GM23338 (cell line): Measurements from ENCODE around the gene POU2F3. TPM values are rescaled to one million over a fixed set of nuclear protein-coding genes. Genes with fewer than 3 reads are reported as not detected.

Source experiments
- ATAC-seq: fragments of 200-7000 bp; cut with Tn5 transposase; 3 replicates; pipeline ENCODE4 v1.9.1; 2020
- DNase-seq: peaks from one replicate; pipeline ENCODE4 v3.0.0-alpha.2; 2015; ENCODE audit warnings: low spot score
- H2AFZ ChIP-seq: fragments of 200-600 bp; sonication (generic); 2 replicates; pipeline ENCODE4 v1.8.0; 2016; ENCODE audit warnings: antibody characterized with exemption, mild to moderate bottlenecking, moderate library complexity
- H3F3A ChIP-seq: fragments of 200-600 bp; sonication (generic); replicated peaks from 2 replicates; pipeline ENCODE4 v1.8.0; 2017; ENCODE audit warnings: antibody characterized with exemption, mixed run types, low read depth
- H3K27ac ChIP-seq: fragments of 200-600 bp; sonication (generic); 2 replicates; pipeline ENCODE4 v1.6.1; 2016; ENCODE audit warnings: low read depth
- H3K27me3 ChIP-seq: fragments of 200-600 bp; sonication (generic); 2 replicates; pipeline ENCODE4 v1.8.0; 2016; ENCODE audit warnings: mild to moderate bottlenecking, mixed run types, moderate library complexity; ENCODE audit not compliant: insufficient read depth
- H3K36me3 ChIP-seq: fragments of 200-600 bp; sonication (generic); 2 replicates; pipeline ENCODE4 v1.8.0; 2016; ENCODE audit warnings: mild to moderate bottlenecking; ENCODE audit not compliant: insufficient read depth
- H3K4me1 ChIP-seq: fragments of 200-600 bp; sonication (generic); 2 replicates; pipeline ENCODE4 v1.8.0; 2016; ENCODE audit warnings: mild to moderate bottlenecking, moderate library complexity; ENCODE audit not compliant: insufficient read depth
- H3K4me2 ChIP-seq: fragments of 200-600 bp; sonication (generic); 2 replicates; pipeline ENCODE4 v1.7.1; 2017; ENCODE audit warnings: mixed run types
- H3K4me3 ChIP-seq: fragments of 200-600 bp; sonication (generic); 2 replicates; pipeline ENCODE4 v1.6.1; 2016; ENCODE audit warnings: mixed run types
- H3K79me2 ChIP-seq: fragments of 200-600 bp; sonication (generic); replicated peaks from 2 replicates; pipeline ENCODE4 v1.8.0; 2017; ENCODE audit warnings: mild to moderate bottlenecking; ENCODE audit not compliant: insufficient read depth
- H3K9me2 ChIP-seq: fragments of 200-600 bp; sonication (generic); 2 replicates; pipeline ENCODE4 v1.8.0; 2017; ENCODE audit not compliant: insufficient read depth
- H4K20me1 ChIP-seq: fragments of 200-600 bp; sonication (generic); replicated peaks from 2 replicates; pipeline ENCODE4 v1.8.0; 2017; ENCODE audit warnings: mild to moderate bottlenecking; ENCODE audit not compliant: insufficient read depth
- H3K27ac Mint-ChIP-seq: 2 replicates; pipeline ENCODE4 v1.8.0; 2020; ENCODE audit warnings: inconsistent platforms, mild to moderate bottlenecking, moderate library complexity, mixed read lengths
- H3K27me3 Mint-ChIP-seq: 3 replicates; pipeline ENCODE4 v1.8.0; 2022; ENCODE audit warnings: low read depth, mild to moderate bottlenecking, moderate library complexity, mixed read lengths, inconsistent platforms; ENCODE audit not compliant: insufficient read depth, poor library complexity
- H3K36me3 Mint-ChIP-seq: 3 replicates; pipeline ENCODE4 v1.8.0; 2021; ENCODE audit warnings: low read depth, mild to moderate bottlenecking, inconsistent platforms, moderate library complexity, mixed read lengths
- H3K4me1 Mint-ChIP-seq: 3 replicates; pipeline ENCODE4 v1.8.0; 2020; ENCODE audit warnings: mild to moderate bottlenecking, inconsistent platforms, mixed read lengths
- H3K4me3 Mint-ChIP-seq: 3 replicates; pipeline ENCODE4 v1.8.0; 2021; ENCODE audit warnings: moderate library complexity, mild to moderate bottlenecking, inconsistent platforms, mixed read lengths
- H3K9me3 Mint-ChIP-seq: 3 replicates; pipeline ENCODE4 v1.8.0; 2020; ENCODE audit warnings: moderate library complexity, mild to moderate bottlenecking, inconsistent platforms, mixed read lengths
- ETS1 ChIP-seq: IDR thresholded peaks from 2 replicates; pipeline ENCODE4 v1.6.1; 2016; ENCODE audit warnings: antibody characterized with exemption
- EZH2 ChIP-seq: fragments of 200-600 bp; sonication (generic); IDR thresholded peaks from one replicate; pipeline ENCODE4 v1.8.0; 2017; ENCODE audit warnings: antibody characterized with exemption, mild to moderate bottlenecking, low read depth; ENCODE audit not compliant: unreplicated experiment
- JUNB ChIP-seq: IDR thresholded peaks from one replicate; pipeline ENCODE4 v1.6.1; 2016; ENCODE audit warnings: antibody characterized with exemption; ENCODE audit not compliant: unreplicated experiment
- NANOG ChIP-seq: IDR thresholded peaks from 2 replicates; pipeline ENCODE4 v1.6.1; 2016; ENCODE audit warnings: antibody characterized with exemption, borderline replicate concordance
- POLR2AphosphoS5 ChIP-seq: IDR thresholded peaks from 2 replicates; pipeline ENCODE4 v1.6.1; 2016; ENCODE audit warnings: antibody characterized with exemption, low read depth
- REST ChIP-seq: IDR thresholded peaks from one replicate; pipeline ENCODE4 v1.6.1; 2018; ENCODE audit warnings: antibody characterized with exemption; ENCODE audit not compliant: unreplicated experiment
- ZNF331 ChIP-seq: fragments of 250-450 bp; sonication (Bioruptor Pico); IDR thresholded peaks from 2 replicates; pipeline ENCODE4 v1.5.0; 2020; ENCODE audit warnings: low read depth, mild to moderate bottlenecking, moderate library complexity
- ZNF462 ChIP-seq: fragments of 250-450 bp; sonication (Bioruptor Pico); IDR thresholded peaks from 2 replicates; pipeline ENCODE4 v1.5.0; 2020; ENCODE audit warnings: mild to moderate bottlenecking, moderate library complexity
- polyA plus RNA-seq: library from polyadenylated mRNA; unstranded; fragments of >200 nt; fragmentation: Nextera tagmentation; extraction: Ambion mirVana; gene quantifications from 2 replicates; pipeline ENCODE4 v1.2.1, GENCODE V29; 2016
- total RNA-seq: library from RNA; depleted of rRNA; stranded (reverse); fragments of >200 nt; shearing (Covaris generic); gene quantifications from 2 replicates; pipeline ENCODE4 v1.2.3, GENCODE V29; 2014

Gene POU2F3
- total and polyA plus RNA-seq, 2 experiments from 2014 or later, result 0.45 to 0.79 TPM

- no peak overlapping the region for H3K4me2 ChIP-seq
- peaks cover 48% of the 10 kb centered on the region for H3K27me3 ChIP-seq
- H3K4me1 ChIP-seq, result peaks cover 3% of the 10 kb centered on the region
- no peak overlapping the region for H3K27ac Mint-ChIP-seq
- no peak overlapping the region for H3K4me3 Mint-ChIP-seq
- no peak overlapping the region for H2AFZ ChIP-seq
- no peaks in the 10 kb centered on the region for H3K9me2 ChIP-seq
- no peaks in the 10 kb centered on the region for H3K9me3 Mint-ChIP-seq
- no peak overlapping the region for H3K27ac ChIP-seq
- no peak overlapping the region for H3K4me3 ChIP-seq
- no peaks in the 10 kb centered on the region; the same call in 2 of the 3 replicates for H3K36me3 Mint-ChIP-seq
- no peak for DNase-seq
- H3K27me3 Mint-ChIP-seq, result peaks cover 52% of the 10 kb centered on the region
- H3F3A ChIP-seq, result no peaks in the 10 kb centered on the region
- H3K36me3 ChIP-seq, result no peaks in the 10 kb centered on the region
- H3K4me1 Mint-ChIP-seq, result peaks cover 27% of the 10 kb centered on the region
- peak; percentile 38 for ATAC-seq
- no peaks in the 10 kb centered on the region for H3K79me2 ChIP-seq
- TF ChIP-seq NANOG (no peak), ZNF331 (no peak), ETS1 (no peak), POLR2AphosphoS5 (no peak), EZH2 (no peak), REST (no peak), JUNB (no peak), ZNF462 (CRISPR knock-in tag) (no peak)
- no peaks in the 10 kb centered on the region for H4K20me1 ChIP-seq
Measured at GRCh38 chr11:120217941-120218694, 21.8 kb upstream of the POU2F3 start.
